Neural cell (in vitro differentiated cells): ENCODE measurements around the gene IL15. TPM values are rescaled to one million over a fixed set of nuclear protein-coding genes. Genes with fewer than 3 reads are reported as not detected.

Source experiments
- H2AFZ ChIP-seq: fragments of 200-600, 300-800 bp; sonication (generic), shearing (Covaris generic); 2 replicates; pipeline ENCODE4 v1.6.0; 2014; ENCODE audit warnings: low read depth, mild to moderate bottlenecking, antibody characterized with exemption, low read length, moderate library complexity
- H3F3A ChIP-seq: fragments of 200-600 bp; shearing (Covaris generic); 2 replicates; pipeline ENCODE4 v1.6.1; 2016; ENCODE audit warnings: mild to moderate bottlenecking, moderate library complexity, mixed read lengths, antibody characterized with exemption, low read length; ENCODE audit not compliant: insufficient read depth, poor library complexity, severe bottlenecking
- H3K27ac ChIP-seq: fragments of 200-600, 300-800 bp; sonication (generic), shearing (Covaris generic); 2 replicates; pipeline ENCODE4 v1.5.1; 2014; ENCODE audit warnings: mild to moderate bottlenecking, low read length, moderate library complexity
- H3K27me3 ChIP-seq: fragments of 300-800, 200-600 bp; sonication (generic), shearing (Covaris generic); 2 replicates; pipeline ENCODE4 v1.6.0; 2014; ENCODE audit warnings: mild to moderate bottlenecking, low read depth, low read length, moderate library complexity; ENCODE audit not compliant: insufficient read depth
- H3K36me3 ChIP-seq: fragments of 300-800, 200-600 bp; sonication (generic), shearing (Covaris generic); 2 replicates; pipeline ENCODE4 v1.5.1; 2014; ENCODE audit warnings: mild to moderate bottlenecking, antibody characterized with exemption, low read length, moderate library complexity; ENCODE audit not compliant: insufficient read depth
- H3K4me2 ChIP-seq: fragments of 300-800, 200-600 bp; sonication (generic), shearing (Covaris generic); 2 replicates; pipeline ENCODE4 v1.6.0; 2014; ENCODE audit warnings: mild to moderate bottlenecking, low read length
- H3K4me3 ChIP-seq: fragments of 300-800, 200-600 bp; sonication (generic), shearing (Covaris generic); 2 replicates; pipeline ENCODE4 v1.5.1; 2014; ENCODE audit warnings: mild to moderate bottlenecking, low read length, moderate library complexity
- H3K79me2 ChIP-seq: fragments of 200-600 bp; shearing (Covaris generic); replicated peaks from 2 replicates; pipeline ENCODE4 v1.6.0; 2014; ENCODE audit warnings: mild to moderate bottlenecking, low read length, moderate library complexity; ENCODE audit not compliant: insufficient read depth
- H3K9ac ChIP-seq: fragments of 300-800, 200-600 bp; sonication (generic), shearing (Covaris generic); 2 replicates; pipeline ENCODE4 v1.6.1; 2016; ENCODE audit warnings: mild to moderate bottlenecking, low read length, mixed read lengths
- H3K9me2 ChIP-seq: fragments of 200-600 bp; shearing (Covaris generic); 2 replicates; pipeline ENCODE4 v1.6.1; 2016; ENCODE audit warnings: mild to moderate bottlenecking, low read length, mixed read lengths; ENCODE audit not compliant: insufficient read depth
- H3K9me3 ChIP-seq: fragments of 200-600, 300-800 bp; sonication (generic), shearing (Covaris generic); 2 replicates; pipeline ENCODE4 v1.6.1; 2016; ENCODE audit warnings: mild to moderate bottlenecking, mixed run types, low read length, moderate library complexity, mixed read lengths
- H4K20me1 ChIP-seq: fragments of 200-600 bp; shearing (Covaris generic); 2 replicates; pipeline ENCODE4 v1.6.1; 2016; ENCODE audit warnings: mild to moderate bottlenecking, mixed run types; ENCODE audit not compliant: insufficient read depth
- CTCF ChIP-seq: fragments of 450-650 bp; IDR thresholded peaks from 2 replicates; pipeline ENCODE4 v1.5.1; 2014; ENCODE audit warnings: antibody characterized with exemption, mild to moderate bottlenecking, moderate library complexity; ENCODE audit not compliant: poor library complexity, severe bottlenecking
- EP300 ChIP-seq: fragments of 450-650 bp; conservative IDR thresholded peaks from 2 replicates; pipeline ENCODE4 v1.6.1; 2014; ENCODE audit warnings: antibody characterized with exemption, mild to moderate bottlenecking, moderate library complexity; ENCODE audit not compliant: poor library complexity, severe bottlenecking
- EZH2 ChIP-seq: fragments of 200-600, 300-800 bp; shearing (Covaris generic), sonication (generic); IDR thresholded peaks from 2 replicates; pipeline ENCODE4 v1.6.1; 2014; ENCODE audit warnings: antibody characterized with exemption, low read length, borderline replicate concordance, mild to moderate bottlenecking; ENCODE audit not compliant: insufficient read depth, poor library complexity, severe bottlenecking
- MXI1 ChIP-seq: fragments of 450-650 bp; conservative IDR thresholded peaks from 2 replicates; pipeline ENCODE4 v1.6.1; 2014; ENCODE audit warnings: antibody characterized with exemption, mild to moderate bottlenecking; ENCODE audit not compliant: poor library complexity, severe bottlenecking
- POLR2AphosphoS5 ChIP-seq: IDR thresholded peaks from 2 replicates; pipeline ENCODE4 v1.6.1; 2012
- RAD21 ChIP-seq: fragments of 450-650 bp; conservative IDR thresholded peaks from 2 replicates; pipeline ENCODE4 v1.6.1; 2014; ENCODE audit warnings: antibody characterized with exemption, mild to moderate bottlenecking, moderate library complexity
- REST ChIP-seq: IDR thresholded peaks from 2 replicates; pipeline ENCODE4 v1.6.1; 2012; ENCODE audit warnings: borderline replicate concordance
- SMC3 ChIP-seq: fragments of 450-650 bp; conservative IDR thresholded peaks from 2 replicates; pipeline ENCODE4 v1.6.1; 2014; ENCODE audit warnings: antibody characterized with exemption, mild to moderate bottlenecking, moderate library complexity; ENCODE audit not compliant: poor library complexity
- TAF1 ChIP-seq: IDR thresholded peaks from 2 replicates; pipeline ENCODE4 v1.6.1; 2012; ENCODE audit warnings: low read depth
- polyA plus RNA-seq: library from polyadenylated mRNA; depleted of rRNA; stranded (reverse); fragments of >200 nt; gene quantifications from 2 replicates; pipeline ENCODE4 v1.2.3, GENCODE V29; 2014

IL15 gene
- polyA plus RNA-seq, 1 donor from 2014 or later, result not detected

- H3K9me3 ChIP-seq, result no peaks in the 10 kb centered on the region
- H3K9ac ChIP-seq, result no peak overlapping the region
- H3K79me2 ChIP-seq, result no peaks in the 10 kb centered on the region
- no peaks in the 10 kb centered on the region for H3F3A ChIP-seq
- H3K27me3 ChIP-seq, result peaks cover 42% of the 10 kb centered on the region
- H2AFZ ChIP-seq, result no peak overlapping the region
- no peak for TF ChIP-seq CTCF
- TF ChIP-seq SMC3, result no peak
- TF ChIP-seq EZH2, result no peak
- TF ChIP-seq REST, result no peak
- H4K20me1 ChIP-seq, result no peaks in the 10 kb centered on the region
- no peak overlapping the region for H3K4me2 ChIP-seq
- no peaks in the 10 kb centered on the region for H3K36me3 ChIP-seq
- peak overlapping the region; percentile 67 for H3K4me3 ChIP-seq
- no peaks in the 10 kb centered on the region for H3K9me2 ChIP-seq
- H3K27ac ChIP-seq, result no peak overlapping the region
These were observed 674 bp upstream of the IL15 start for GRCh38 chr4:141635736-141636081.

GRCh38 chr4:141636771-141637460 lies 533 bp downstream of the IL15 start:
- Histone ChIP-seq H3K9ac (no peak overlapping the region), H3K27me3 (peaks cover 42% of the 10 kb centered on the region), H2AFZ (no peak overlapping the region), H3K9me3 (no peaks in the 10 kb centered on the region), H4K20me1 (no peaks in the 10 kb centered on the region), H3K4me3 (peak overlapping the region; percentile 67), H3K9me2 (no peaks in the 10 kb centered on the region), H3K27ac (no peak overlapping the region), H3K79me2 (no peaks in the 10 kb centered on the region), H3K36me3 (no peaks in the 10 kb centered on the region), H3F3A (no peaks in the 10 kb centered on the region), H3K4me2 (peak overlapping the region; percentile 62)
- TF ChIP-seq MXI1, result no peak
- no peak for TF ChIP-seq EP300
- no peak for TF ChIP-seq POLR2AphosphoS5
- TF ChIP-seq EZH2, result no peak
- TF ChIP-seq CTCF, result no peak
- TF ChIP-seq SMC3, result no peak
- TF ChIP-seq REST, result no peak
- TF ChIP-seq RAD21, result no peak
- no peak for TF ChIP-seq TAF1
